ENCODE data around the gene SLC13A4. TPM values are rescaled to one million over a fixed set of nuclear protein-coding genes. Genes with fewer than 3 reads are reported as not detected.
"Not testable (repeated sequence)": the region's sequence is repeated elsewhere in the genome, so short reads cannot be mapped to it uniquely, and the experiment has no call there.

Gene SLC13A4
- polyA plus RNA-seq: 10 to 100 TPM in 1 of 2 donors, 1 to 10 TPM in 1; 7.1 to 11.0 TPM

DNA sequence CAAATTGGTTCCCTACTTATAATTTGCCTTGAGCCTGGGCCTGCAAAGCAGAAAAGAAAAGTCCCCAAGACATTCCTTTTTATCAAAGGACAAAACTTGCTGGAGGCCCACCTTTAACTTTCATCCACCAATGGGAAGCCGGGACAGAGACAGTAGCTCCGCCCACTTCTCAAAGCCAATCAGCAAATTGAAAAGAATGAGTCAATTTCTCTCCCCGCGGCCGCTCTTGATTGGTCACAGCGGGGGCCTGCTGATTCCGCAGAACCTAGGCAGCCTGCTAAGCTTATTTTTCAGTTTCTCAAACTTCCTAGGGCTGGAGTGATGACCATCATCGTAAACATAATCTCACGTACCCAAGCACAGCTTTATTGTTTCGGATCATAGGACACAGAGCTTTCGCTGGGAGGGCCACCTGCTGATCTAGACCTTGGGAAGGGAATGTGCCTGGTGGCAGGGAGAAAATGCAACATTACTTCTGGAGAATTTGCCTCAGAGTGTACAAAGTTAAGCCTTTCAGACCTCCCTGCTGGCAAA, at the start of gene SLC13A4:
SLC13A4 (minus strand) TSS at position 51 of the 534 bp plus-strand sequence. CDS start 690 bp downstream, outside the sequence.
- Histone ChIP-seq H3K9me3 (ENCODE audit: control insufficient read depth in 2 of 2, insufficient read depth in 1 of 2, low read depth in 1 of 2, low read length in 1 of 2) (no peaks in the 10 kb centered on the region), H3K4me3 (ENCODE audit: low read depth in 1 of 2, low read length in 2 of 2) (no peak within 1 kb of the TSS), H3K27me3 (ENCODE audit: control insufficient read depth in 1 of 2, insufficient read depth in 2 of 2, low read length in 2 of 2) (no peaks in the 10 kb centered on the region), H3K4me1 (ENCODE audit: control insufficient read depth in 2 of 2, insufficient read depth in 2 of 2, low read length in 1 of 2) (no peaks in the 10 kb centered on the region), H3K27ac (ENCODE audit: low read depth in 2 of 2, low read length in 1 of 2) (no peak within 1 kb of the TSS), H3K36me3 (ENCODE audit: control insufficient read depth in 2 of 2, insufficient read depth in 2 of 2, low read length in 1 of 2) (no peaks in the 10 kb centered on the region)
- 85 to 86% methylated on average over 11 of the region's 11 CpGs for WGBS, 2 donors

DNA sequence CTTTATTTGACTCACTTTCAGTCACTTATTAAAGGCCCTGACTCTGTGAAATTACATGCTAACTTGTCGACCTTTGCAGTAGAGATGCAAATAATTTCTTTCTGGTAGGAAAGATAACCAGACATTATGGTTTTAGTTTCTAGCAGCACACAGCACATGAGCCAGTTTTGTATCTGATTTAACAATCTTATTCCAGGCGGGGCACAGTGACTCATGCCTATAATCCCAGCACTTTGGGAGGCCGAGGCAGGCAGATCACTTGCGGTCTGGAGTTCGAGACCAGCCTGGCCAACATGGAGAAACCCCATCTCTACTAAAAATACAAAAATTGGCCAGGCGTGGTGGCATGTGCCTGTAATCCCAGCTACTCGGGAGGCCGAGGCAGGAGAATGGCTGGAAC, 47.9 kb upstream of the SLC13A4 start:
- WGBS, 2 donors: 88 to 91% methylated on average over 8 of the region's 8 CpGs
- not testable (repeated sequence) for H3K27me3 ChIP-seq (ENCODE audit: control insufficient read depth in 1 of 2, insufficient read depth in 2 of 2, low read length in 2 of 2); H3K9me3 ChIP-seq (ENCODE audit: control insufficient read depth in 2 of 2, insufficient read depth in 1 of 2, low read depth in 1 of 2, low read length in 1 of 2); H3K4me1 ChIP-seq (ENCODE audit: control insufficient read depth in 2 of 2, insufficient read depth in 2 of 2, low read length in 1 of 2); H3K27ac ChIP-seq (ENCODE audit: low read depth in 2 of 2, low read length in 1 of 2); H3K36me3 ChIP-seq (ENCODE audit: control insufficient read depth in 2 of 2, insufficient read depth in 2 of 2, low read length in 1 of 2); H3K4me3 ChIP-seq (ENCODE audit: low read depth in 1 of 2, low read length in 2 of 2)

- H3K27me3 ChIP-seq (ENCODE audit: control insufficient read depth in 1 of 2, insufficient read depth in 2 of 2, low read length in 2 of 2): no peaks in the 10 kb centered on the region
- WGBS, 2 donors: 96 to 99% methylated on average over 2 of the region's 2 CpGs
- no peaks in the 10 kb centered on the region for H3K36me3 ChIP-seq (ENCODE audit: control insufficient read depth in 2 of 2, insufficient read depth in 2 of 2, low read length in 1 of 2)
- no peak overlapping the region for H3K4me3 ChIP-seq (ENCODE audit: low read depth in 1 of 2, low read length in 2 of 2)
- no peaks in the 10 kb centered on the region for H3K4me1 ChIP-seq (ENCODE audit: control insufficient read depth in 2 of 2, insufficient read depth in 2 of 2, low read length in 1 of 2)
- no peak overlapping the region for H3K27ac ChIP-seq (ENCODE audit: low read depth in 2 of 2, low read length in 1 of 2)
- no peaks in the 10 kb centered on the region for H3K9me3 ChIP-seq (ENCODE audit: control insufficient read depth in 2 of 2, insufficient read depth in 1 of 2, low read depth in 1 of 2, low read length in 1 of 2)
Measured at GRCh38 chr7:135775230-135775629, 47.2 kb upstream of the SLC13A4 start.

GRCh38 chr7:135774284-135774683, 46.3 kb upstream of the SLC13A4 start:
- 36 to 38% methylated on average over 4 of the region's 4 CpGs for WGBS, 2 donors
- Histone ChIP-seq H3K27me3 (ENCODE audit: control insufficient read depth in 1 of 2, insufficient read depth in 2 of 2, low read length in 2 of 2) (no peaks in the 10 kb centered on the region), H3K36me3 (ENCODE audit: control insufficient read depth in 2 of 2, insufficient read depth in 2 of 2, low read length in 1 of 2) (no peaks in the 10 kb centered on the region), H3K4me3 (ENCODE audit: low read depth in 1 of 2, low read length in 2 of 2) (no peak overlapping the region), H3K27ac (ENCODE audit: low read depth in 2 of 2, low read length in 1 of 2) (no peak overlapping the region), H3K9me3 (ENCODE audit: control insufficient read depth in 2 of 2, insufficient read depth in 1 of 2, low read depth in 1 of 2, low read length in 1 of 2) (no peaks in the 10 kb centered on the region), H3K4me1 (ENCODE audit: control insufficient read depth in 2 of 2, insufficient read depth in 2 of 2, low read length in 1 of 2) (no peaks in the 10 kb centered on the region)

DNA sequence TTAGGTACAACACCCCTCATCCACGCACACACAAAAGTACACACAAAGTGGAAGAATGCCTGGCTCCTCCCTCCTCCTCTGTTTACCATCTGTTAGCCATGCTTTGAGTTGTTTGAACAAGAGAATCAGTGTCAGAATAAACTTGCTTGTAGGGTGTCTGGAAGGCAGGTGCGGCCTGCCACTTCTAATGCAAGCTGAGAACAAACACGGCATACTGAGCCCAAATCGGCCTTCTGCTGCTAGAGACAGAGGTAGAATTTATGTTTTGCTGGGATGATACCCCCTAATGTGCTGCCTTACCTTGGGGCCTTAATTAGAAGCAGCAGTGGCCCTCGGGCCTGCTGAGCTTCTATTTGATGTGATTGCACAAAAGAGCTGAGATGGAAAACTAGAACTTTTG, 45.5 kb upstream of the SLC13A4 start:
- Histone ChIP-seq H3K36me3 (ENCODE audit: control insufficient read depth in 2 of 2, insufficient read depth in 2 of 2, low read length in 1 of 2) (no peaks in the 10 kb centered on the region), H3K27ac (ENCODE audit: low read depth in 2 of 2, low read length in 1 of 2) (no peak overlapping the region), H3K9me3 (ENCODE audit: control insufficient read depth in 2 of 2, insufficient read depth in 1 of 2, low read depth in 1 of 2, low read length in 1 of 2) (no peaks in the 10 kb centered on the region), H3K4me1 (ENCODE audit: control insufficient read depth in 2 of 2, insufficient read depth in 2 of 2, low read length in 1 of 2) (no peaks in the 10 kb centered on the region), H3K27me3 (ENCODE audit: control insufficient read depth in 1 of 2, insufficient read depth in 2 of 2, low read length in 2 of 2) (no peaks in the 10 kb centered on the region), H3K4me3 (ENCODE audit: low read depth in 1 of 2, low read length in 2 of 2) (no peak overlapping the region)
- WGBS, 2 donors: 55 to 61% methylated on average over 5 of the region's 5 CpGs

GRCh38 chr7:135772639-135773222, 44.7 kb upstream of the SLC13A4 start:
- H3K27ac ChIP-seq (ENCODE audit: low read depth in 2 of 2, low read length in 1 of 2): no peak overlapping the region
- H3K9me3 ChIP-seq (ENCODE audit: control insufficient read depth in 2 of 2, insufficient read depth in 1 of 2, low read depth in 1 of 2, low read length in 1 of 2): no peaks in the 10 kb centered on the region
- WGBS, 2 donors: 73 to 78% methylated on average over 8 of the region's 8 CpGs
- H3K4me1 ChIP-seq (ENCODE audit: control insufficient read depth in 2 of 2, insufficient read depth in 2 of 2, low read length in 1 of 2): no peaks in the 10 kb centered on the region
- H3K36me3 ChIP-seq (ENCODE audit: control insufficient read depth in 2 of 2, insufficient read depth in 2 of 2, low read length in 1 of 2): no peaks in the 10 kb centered on the region
- no peaks in the 10 kb centered on the region for H3K27me3 ChIP-seq (ENCODE audit: control insufficient read depth in 1 of 2, insufficient read depth in 2 of 2, low read length in 2 of 2)
- no peak overlapping the region for H3K4me3 ChIP-seq (ENCODE audit: low read depth in 1 of 2, low read length in 2 of 2)

- no peak overlapping the region for H3K4me3 ChIP-seq (ENCODE audit: low read depth in 1 of 2, low read length in 2 of 2)
- H3K4me1 ChIP-seq (ENCODE audit: control insufficient read depth in 2 of 2, insufficient read depth in 2 of 2, low read length in 1 of 2): no peaks in the 10 kb centered on the region
- no peak overlapping the region for H3K27ac ChIP-seq (ENCODE audit: low read depth in 2 of 2, low read length in 1 of 2)
- 74 to 80% methylated on average over 4 of the region's 4 CpGs for WGBS, 2 donors
- no peaks in the 10 kb centered on the region for H3K9me3 ChIP-seq (ENCODE audit: control insufficient read depth in 2 of 2, insufficient read depth in 1 of 2, low read depth in 1 of 2, low read length in 1 of 2)
- H3K36me3 ChIP-seq (ENCODE audit: control insufficient read depth in 2 of 2, insufficient read depth in 2 of 2, low read length in 1 of 2): no peaks in the 10 kb centered on the region
- H3K27me3 ChIP-seq (ENCODE audit: control insufficient read depth in 1 of 2, insufficient read depth in 2 of 2, low read length in 2 of 2): no peaks in the 10 kb centered on the region
Measured at GRCh38 chr7:135771961-135772638, 44.1 kb upstream of the SLC13A4 start.

DNA sequence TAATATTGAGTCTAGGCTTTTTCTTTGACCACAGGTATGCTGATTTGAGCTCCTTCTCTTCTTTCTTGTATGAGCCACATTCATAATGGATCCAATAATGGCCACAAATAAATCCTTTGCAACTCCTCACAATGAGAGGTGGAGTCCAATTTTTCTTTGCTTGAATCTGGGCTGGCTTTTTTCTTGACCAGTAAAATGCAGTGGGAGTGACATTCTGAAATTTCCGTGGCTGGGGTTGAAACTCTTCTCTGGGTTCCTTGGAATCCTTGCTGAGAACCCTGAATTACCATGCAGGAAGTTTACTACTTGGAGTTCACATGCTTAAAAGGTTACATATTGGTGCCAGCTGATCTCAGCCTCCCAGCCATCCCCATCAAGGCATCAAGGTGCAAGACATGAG, 43.1 kb upstream of the SLC13A4 start:
- Histone ChIP-seq H3K27me3 (ENCODE audit: control insufficient read depth in 1 of 2, insufficient read depth in 2 of 2, low read length in 2 of 2) (no peaks in the 10 kb centered on the region), H3K9me3 (ENCODE audit: control insufficient read depth in 2 of 2, insufficient read depth in 1 of 2, low read depth in 1 of 2, low read length in 1 of 2) (no peaks in the 10 kb centered on the region), H3K36me3 (ENCODE audit: control insufficient read depth in 2 of 2, insufficient read depth in 2 of 2, low read length in 1 of 2) (no peaks in the 10 kb centered on the region), H3K27ac (ENCODE audit: low read depth in 2 of 2, low read length in 1 of 2) (no peak overlapping the region), H3K4me1 (ENCODE audit: control insufficient read depth in 2 of 2, insufficient read depth in 2 of 2, low read length in 1 of 2) (no peaks in the 10 kb centered on the region), H3K4me3 (ENCODE audit: low read depth in 1 of 2, low read length in 2 of 2) (no peak overlapping the region)
- 79 to 85% methylated on average over 1 of the region's 1 CpG for WGBS, 2 donors

GRCh38 chr7:135770139-135770710, 42.2 kb upstream of the SLC13A4 start:
- no peaks in the 10 kb centered on the region for H3K27me3 ChIP-seq (ENCODE audit: control insufficient read depth in 1 of 2, insufficient read depth in 2 of 2, low read length in 2 of 2)
- H3K4me1 ChIP-seq (ENCODE audit: control insufficient read depth in 2 of 2, insufficient read depth in 2 of 2, low read length in 1 of 2): no peaks in the 10 kb centered on the region
- no peak overlapping the region for H3K27ac ChIP-seq (ENCODE audit: low read depth in 2 of 2, low read length in 1 of 2)
- no peaks in the 10 kb centered on the region for H3K9me3 ChIP-seq (ENCODE audit: control insufficient read depth in 2 of 2, insufficient read depth in 1 of 2, low read depth in 1 of 2, low read length in 1 of 2)
- H3K36me3 ChIP-seq (ENCODE audit: control insufficient read depth in 2 of 2, insufficient read depth in 2 of 2, low read length in 1 of 2): no peaks in the 10 kb centered on the region
- WGBS, 2 donors: 94% methylated on average over 6 of the region's 6 CpGs
- H3K4me3 ChIP-seq (ENCODE audit: low read depth in 1 of 2, low read length in 2 of 2): no peak overlapping the region

Measured in esophagus (tissue), 2 donors.